Activated CD4-positive, alpha-beta T cell treated with anti-CD3 and anti-CD28 coated beads, Interleukin-2, amount 10 ng/mL, durations not matched to agents 24 days and 14 days (primary cell): Measurements from ENCODE around the gene BAZ1B. TPM values are rescaled to one million over a fixed set of nuclear protein-coding genes. Genes with fewer than 3 reads are reported as not detected.
A peak's percentile ranks its signal among the peaks of the same experiment; 100 is the strongest.
"Not testable (repeated sequence)": the region's sequence is repeated elsewhere in the genome, so short reads cannot be mapped to it uniquely, and the experiment has no call there.

Source experiments
- DNase-seq: peaks from one replicate; pipeline ENCODE4 v3.0.0; 2022
- H3K27ac Mint-ChIP-seq: one replicate; pipeline ENCODE4 v1.8.0; 2022; ENCODE audit warnings: mild to moderate bottlenecking, mixed read lengths
- H3K27me3 Mint-ChIP-seq: one replicate; pipeline ENCODE4 v1.8.0; 2022; ENCODE audit warnings: mixed read lengths
- H3K36me3 Mint-ChIP-seq: one replicate; pipeline ENCODE4 v1.8.0; 2022; ENCODE audit warnings: low read depth, mild to moderate bottlenecking, mixed read lengths
- H3K4me1 Mint-ChIP-seq: one replicate; pipeline ENCODE4 v1.8.0; 2021; ENCODE audit warnings: mixed read lengths
- H3K4me3 Mint-ChIP-seq: one replicate; pipeline ENCODE4 v1.8.0; 2022; ENCODE audit warnings: mild to moderate bottlenecking, moderate library complexity, mixed read lengths
- H3K9me3 Mint-ChIP-seq: one replicate; pipeline ENCODE4 v1.8.0; 2021; ENCODE audit warnings: mixed read lengths
- intact Hi-C: fragments of 100-400 bp; cut with micrococcal nuclease; formaldehyde crosslinking; loops from one replicate; pipeline ENCODE4 v1.15.1; 2023
- total RNA-seq: library from RNA; stranded (reverse); gene quantifications from 2 replicates; pipeline ENCODE4 v1.2.3, GENCODE V29; 2022

Gene BAZ1B
- total RNA-seq, 1 donor from 2014 or later: 112 TPM

GRCh38 chr7:73439410-73439704 lies 82.7 kb downstream of the BAZ1B start:
- Mint-ChIP-seq H3K27ac (no peak overlapping the region), H3K36me3 (peaks cover 41% of the 10 kb centered on the region), H3K27me3 (peaks cover 6% of the 10 kb centered on the region), H3K4me1 (no peaks in the 10 kb centered on the region), H3K9me3 (no peaks in the 10 kb centered on the region), H3K4me3 (no peak overlapping the region)
- intact Hi-C loops: no loop called here
- DNase-seq: no peak

- intact Hi-C loops: no loop called here
These were observed 83.3 kb downstream of the BAZ1B start for GRCh38 chr7:73438547-73439409.

GRCh38 chr7:73437621-73438416 lies 84.3 kb downstream of the BAZ1B start:
- no peaks in the 10 kb centered on the region for H3K4me1 Mint-ChIP-seq
- no peak overlapping the region for H3K27ac Mint-ChIP-seq
- DNase-seq: no peak
- no peak overlapping the region for H3K4me3 Mint-ChIP-seq
- H3K9me3 Mint-ChIP-seq: no peaks in the 10 kb centered on the region
- H3K27me3 Mint-ChIP-seq: peaks cover 6% of the 10 kb centered on the region
- H3K36me3 Mint-ChIP-seq: peaks cover 28% of the 10 kb centered on the region
- intact Hi-C loops: no loop called here

More at GRCh38 chr7:73438547-73439409, 83.3 kb downstream of the BAZ1B start:
- no peak overlapping the region for H3K4me3 Mint-ChIP-seq
- H3K4me1 Mint-ChIP-seq: no peaks in the 10 kb centered on the region
- peaks cover 6% of the 10 kb centered on the region for H3K27me3 Mint-ChIP-seq
- no peak overlapping the region for H3K27ac Mint-ChIP-seq
- H3K9me3 Mint-ChIP-seq: no peaks in the 10 kb centered on the region
- H3K36me3 Mint-ChIP-seq: peaks cover 36% of the 10 kb centered on the region
- DNase-seq: no peak

- H3K4me1 Mint-ChIP-seq: no peaks in the 10 kb centered on the region
- no peak for DNase-seq
- intact Hi-C loops: no loop called here
- H3K9me3 Mint-ChIP-seq: no peaks in the 10 kb centered on the region
- peaks cover 6% of the 10 kb centered on the region for H3K27me3 Mint-ChIP-seq
- no peak overlapping the region for H3K4me3 Mint-ChIP-seq
- peaks cover 20% of the 10 kb centered on the region for H3K36me3 Mint-ChIP-seq
- no peak overlapping the region for H3K27ac Mint-ChIP-seq
These were observed 85.0 kb downstream of the BAZ1B start for GRCh38 chr7:73437091-73437490.

GRCh38 chr7:73436031-73436929 lies 85.8 kb downstream of the BAZ1B start:
- H3K4me1 Mint-ChIP-seq: no peaks in the 10 kb centered on the region
- peaks cover 15% of the 10 kb centered on the region for H3K36me3 Mint-ChIP-seq
- peaks cover 6% of the 10 kb centered on the region for H3K27me3 Mint-ChIP-seq
- no peaks in the 10 kb centered on the region for H3K9me3 Mint-ChIP-seq
- no peak overlapping the region for H3K4me3 Mint-ChIP-seq
- no peak overlapping the region for H3K27ac Mint-ChIP-seq
- intact Hi-C loops: no loop called here
- DNase-seq: no peak

- Mint-ChIP-seq H3K9me3 (no peaks in the 10 kb centered on the region), H3K36me3 (peaks cover 9% of the 10 kb centered on the region), H3K27me3 (peaks cover 6% of the 10 kb centered on the region), H3K4me3 (peak overlapping the region; percentile 72), H3K27ac (no peak overlapping the region), H3K4me1 (no peaks in the 10 kb centered on the region)
- DNase-seq: no peak
- intact Hi-C loops: no loop called here
These were observed 86.6 kb downstream of the BAZ1B start for GRCh38 chr7:73435471-73436009.

- peaks cover 2% of the 10 kb centered on the region for H3K4me1 Mint-ChIP-seq
- peak overlapping the region; percentile 72 for H3K4me3 Mint-ChIP-seq
- peaks cover 3% of the 10 kb centered on the region for H3K36me3 Mint-ChIP-seq
- H3K9me3 Mint-ChIP-seq: no peaks in the 10 kb centered on the region
- H3K27ac Mint-ChIP-seq: no peak overlapping the region
- DNase-seq: no peak
- intact Hi-C loops: loop anchor here (5.0 kb wide), 1 partner anchor 298 kb away; no protein-coding TSS in a partner anchor
- peaks cover 6% of the 10 kb centered on the region for H3K27me3 Mint-ChIP-seq
These were observed 87.4 kb downstream of the BAZ1B start for GRCh38 chr7:73434701-73435069.

GRCh38 chr7:73433924-73434700 lies 88.0 kb downstream of the BAZ1B start:
- DNase-seq: no peak
- no peaks in the 10 kb centered on the region for H3K36me3 Mint-ChIP-seq
- no peaks in the 10 kb centered on the region for H3K9me3 Mint-ChIP-seq
- no peak overlapping the region for H3K27ac Mint-ChIP-seq
- intact Hi-C loops: loop anchor here (5.0 kb wide), 1 partner anchor 298 kb away; no protein-coding TSS in a partner anchor
- H3K4me3 Mint-ChIP-seq: peak overlapping the region; percentile 37
- H3K27me3 Mint-ChIP-seq: peaks cover 6% of the 10 kb centered on the region
- peaks cover 2% of the 10 kb centered on the region for H3K4me1 Mint-ChIP-seq

GRCh38 chr7:73432676-73433075 lies 89.4 kb downstream of the BAZ1B start:
- peak overlapping the region; percentile 37 for H3K27ac Mint-ChIP-seq
- H3K36me3 Mint-ChIP-seq: no peaks in the 10 kb centered on the region
- no peak for DNase-seq
- H3K9me3 Mint-ChIP-seq: no peaks in the 10 kb centered on the region
- peaks cover 6% of the 10 kb centered on the region for H3K27me3 Mint-ChIP-seq
- intact Hi-C loops: loop anchor here (5.0 kb wide), 1 partner anchor 300 kb away; no protein-coding TSS in a partner anchor
- H3K4me3 Mint-ChIP-seq: peak overlapping the region; percentile 63
- H3K4me1 Mint-ChIP-seq: peaks cover 2% of the 10 kb centered on the region

GRCh38 chr7:73431041-73431835 lies 90.9 kb downstream of the BAZ1B start:
- H3K9me3 Mint-ChIP-seq: no peaks in the 10 kb centered on the region
- peaks cover 2% of the 10 kb centered on the region for H3K4me1 Mint-ChIP-seq
- H3K4me3 Mint-ChIP-seq: peak overlapping the region; percentile 16
- peaks cover 6% of the 10 kb centered on the region for H3K27me3 Mint-ChIP-seq
- DNase-seq: no peak
- H3K27ac Mint-ChIP-seq: no peak overlapping the region
- no peaks in the 10 kb centered on the region for H3K36me3 Mint-ChIP-seq
- intact Hi-C loops: loop anchor here (5.0 kb wide), 1 partner anchor 301 kb away; no protein-coding TSS in a partner anchor

GRCh38 chr7:73430540-73430939 lies 91.6 kb downstream of the BAZ1B start:
- H3K27me3 Mint-ChIP-seq, DNase-seq, H3K36me3 Mint-ChIP-seq, H3K27ac Mint-ChIP-seq, H3K9me3 Mint-ChIP-seq, H3K4me3 Mint-ChIP-seq, H3K4me1 Mint-ChIP-seq: not testable (repeated sequence)
- intact Hi-C loops: loop anchor here (5.0 kb wide), 1 partner anchor 302 kb away; no protein-coding TSS in a partner anchor
